ENCODE data around the gene MLST8. TPM values are rescaled to one million over a fixed set of nuclear protein-coding genes. Genes with fewer than 3 reads are reported as not detected.

Gene MLST8
- total RNA-seq, 1 donor, result 24.2 TPM

GRCh38 chr16:2230376-2230775 lies 25.1 kb downstream of the MLST8 start:
- DNase-seq (ENCODE audit: low read depth), result no peak
- H3K4me3 ChIP-seq (ENCODE audit: low read depth, low read length), result no peak overlapping the region
- no peak for TF ChIP-seq CTCF (IDR thresholded peaks at IDR 0.05; ENCODE audit: insufficient read depth, low read depth, low read length)

- no peak overlapping the region for H3K4me3 ChIP-seq (ENCODE audit: low read depth, low read length)
- TF ChIP-seq CTCF (IDR thresholded peaks at IDR 0.05; ENCODE audit: insufficient read depth, low read depth, low read length), result no peak
- DNase-seq (ENCODE audit: low read depth), result peak; percentile 94
These were observed 26.0 kb downstream of the MLST8 start for GRCh38 chr16:2231016-2231931.

GRCh38 chr16:2232094-2232990 lies 27.1 kb downstream of the MLST8 start:
- H3K4me3 ChIP-seq (ENCODE audit: low read depth, low read length), result no peak overlapping the region
- TF ChIP-seq CTCF (IDR thresholded peaks at IDR 0.05; ENCODE audit: insufficient read depth, low read depth, low read length), result no peak
- DNase-seq (ENCODE audit: low read depth), result no peak

GRCh38 chr16:2233046-2233775 lies 28.0 kb downstream of the MLST8 start:
- no peak overlapping the region for H3K4me3 ChIP-seq (ENCODE audit: low read depth, low read length)
- no peak for TF ChIP-seq CTCF (IDR thresholded peaks at IDR 0.05; ENCODE audit: insufficient read depth, low read depth, low read length)
- no peak for DNase-seq (ENCODE audit: low read depth)

GRCh38 chr16:2233872-2234812 lies 28.9 kb downstream of the MLST8 start:
- no peak for TF ChIP-seq CTCF (IDR thresholded peaks at IDR 0.05; ENCODE audit: insufficient read depth, low read depth, low read length)
- DNase-seq (ENCODE audit: low read depth), result no peak
- no peak overlapping the region for H3K4me3 ChIP-seq (ENCODE audit: low read depth, low read length)
